Measurements from ENCODE around the gene C1QTNF2. TPM values are rescaled to one million over a fixed set of nuclear protein-coding genes. Genes with fewer than 3 reads are reported as not detected.

Gene C1QTNF2
- total RNA-seq, 2 donors from 2014 or later, result 0.26 TPM; not detected in 1

- H3K27me3 ChIP-seq, result no peaks in the 10 kb centered on the region
- no peak overlapping the region for H3K4me3 ChIP-seq
- DNase-seq (no peak), ATAC-seq (no peak)
- H3K27ac ChIP-seq, result no peak overlapping the region
- WGBS, 2 donors, result 63 to 69% methylated on average over 3 to 5 of the region's 5 CpGs
- TF ChIP-seq POLR2A (IDR thresholded peaks at IDR 0.05), result no peak
- no peaks in the 10 kb centered on the region for H3K36me3 ChIP-seq (replicated peaks in 1 of 2; ENCODE audit: insufficient read depth in 1 of 2, low read depth in 2 of 2)
- H3K9me3 ChIP-seq, result no peaks in the 10 kb centered on the region
- intact Hi-C loops (cut with DNase I), result no loop called here
- no peaks in the 10 kb centered on the region for H3K4me1 ChIP-seq
Observed at GRCh38 chr5:160297776-160298175, 72.7 kb downstream of the C1QTNF2 start.

Small RNAs within 50 kb of the gene (small RNA-seq; reads per million reads assigned to genes)
- gene AC112191.3, result not detected

Other genes with a start within 250 kb of the C1QTNF2 start
- gene FABP6, start 141.1 kb downstream of the C1QTNF2 start, total RNA-seq, result not detected
- under 1 TPM; 0.26 to 0.66 TPM for gene CCNJL, start 58.1 kb downstream of the C1QTNF2 start, total RNA-seq
- gene FAM200C, start 29.4 kb upstream of the C1QTNF2 start, total RNA-seq, result 1 to 10 TPM; 4.6 to 6.0 TPM
- gene SLU7, start 48.5 kb upstream of the C1QTNF2 start, total RNA-seq, result 10 to 100 TPM; 18.8 to 42.8 TPM
- gene PTTG1, start 51.2 kb upstream of the C1QTNF2 start, total RNA-seq, result 1 to 10 TPM; 5.7 to 6.6 TPM